Uterus (tissue), 2 donors: ENCODE measurements around the gene RTN3.

Experiments
- CTCF ChIP-seq, 4 experiments: fragments of 200-600 bp in 2 of 4; fragments of 450-650 bp in 2 of 4; sonication (generic) in 2 of 4; IDR thresholded peaks; one replicate each; pipeline ENCODE4 v1.5.1; 2016 to 2019; ENCODE audit warnings: antibody characterized with exemption in 4 of 4, mild to moderate bottlenecking in 2 of 4, moderate library complexity in 1 of 4
- POLR2A ChIP-seq, 2 donors: fragments of 450-650 bp; IDR thresholded peaks; one replicate each; pipeline ENCODE4 v1.6.1; 2016; ENCODE audit warnings: antibody characterized with exemption in 2 of 2, mild to moderate bottlenecking in 1 of 2, moderate library complexity in 1 of 2

GRCh38 chr11:63791495-63792167 lies 110.3 kb downstream of the RTN3 start:
- TF ChIP-seq CTCF (IDR thresholded peaks at IDR 0.05) (no peak), POLR2A (IDR thresholded peaks at IDR 0.05) (no peak)
